ENCODE data around the gene SLC26A1. TPM values are rescaled to one million over a fixed set of nuclear protein-coding genes. Genes with fewer than 3 reads are reported as not detected.

SLC26A1 gene
- total and polyA plus RNA-seq, 2 of the 13 experiments (the other 11 are each of a cell fraction or from before 2014, with no cell fraction given), result 5.4 to 22.9 TPM

GRCh38 chr4:1010395-1011021 lies 17.3 kb upstream of the SLC26A1 start (continued):
- 0 out of 2 replicates have a peak, but pooled peaks have one; percentile 14 for TF ChIP-seq ZNF280D (CRISPR knock-in tag; IDR thresholded peaks at IDR 0.05)
- no peak for TF ChIP-seq GPBP1L1 (CRISPR knock-in tag; IDR thresholded peaks at IDR 0.05)
- TF ChIP-seq ARID2 (CRISPR knock-in tag; IDR thresholded peaks at IDR 0.05; ENCODE audit: borderline replicate concordance), result no peak
- no peak for TF ChIP-seq RAD21 (CRISPR knock-in tag; IDR thresholded peaks at IDR 0.05)
- peak; percentile 48; the same call in 1 of the 2 replicates for TF ChIP-seq ZFP91 (CRISPR knock-in tag; IDR thresholded peaks at IDR 0.05; ENCODE audit: borderline replicate concordance)
- no peak for TF ChIP-seq SNAI1 (CRISPR knock-in tag; IDR thresholded peaks at IDR 0.05; ENCODE audit: borderline replicate concordance)
- no peak for TF ChIP-seq ZNF512 (CRISPR knock-in tag; IDR thresholded peaks at IDR 0.05)
- no peak for TF ChIP-seq CSRNP2 (CRISPR knock-in tag; conservative IDR thresholded peaks at IDR 0.05; ENCODE audit: low read depth)
- TF ChIP-seq CBX1 (IDR thresholded peaks at IDR 0.05; ENCODE audit: low read depth), result no peak
- no peak for TF ChIP-seq HOXA9 (CRISPR knock-in tag; IDR thresholded peaks at IDR 0.05; ENCODE audit: borderline replicate concordance)
- no peak for TF ChIP-seq HMGXB4 (CRISPR knock-in tag; IDR thresholded peaks at IDR 0.05; ENCODE audit: borderline replicate concordance in 1 of 2, low read depth in 1 of 2)
- no peak; the same call in 1 of the 2 replicates for TF ChIP-seq UBTF (CRISPR knock-in tag; IDR thresholded peaks at IDR 0.05)

Data from HepG2 (cell line).